ENCODE measurements around the gene CBX7.

DNA sequence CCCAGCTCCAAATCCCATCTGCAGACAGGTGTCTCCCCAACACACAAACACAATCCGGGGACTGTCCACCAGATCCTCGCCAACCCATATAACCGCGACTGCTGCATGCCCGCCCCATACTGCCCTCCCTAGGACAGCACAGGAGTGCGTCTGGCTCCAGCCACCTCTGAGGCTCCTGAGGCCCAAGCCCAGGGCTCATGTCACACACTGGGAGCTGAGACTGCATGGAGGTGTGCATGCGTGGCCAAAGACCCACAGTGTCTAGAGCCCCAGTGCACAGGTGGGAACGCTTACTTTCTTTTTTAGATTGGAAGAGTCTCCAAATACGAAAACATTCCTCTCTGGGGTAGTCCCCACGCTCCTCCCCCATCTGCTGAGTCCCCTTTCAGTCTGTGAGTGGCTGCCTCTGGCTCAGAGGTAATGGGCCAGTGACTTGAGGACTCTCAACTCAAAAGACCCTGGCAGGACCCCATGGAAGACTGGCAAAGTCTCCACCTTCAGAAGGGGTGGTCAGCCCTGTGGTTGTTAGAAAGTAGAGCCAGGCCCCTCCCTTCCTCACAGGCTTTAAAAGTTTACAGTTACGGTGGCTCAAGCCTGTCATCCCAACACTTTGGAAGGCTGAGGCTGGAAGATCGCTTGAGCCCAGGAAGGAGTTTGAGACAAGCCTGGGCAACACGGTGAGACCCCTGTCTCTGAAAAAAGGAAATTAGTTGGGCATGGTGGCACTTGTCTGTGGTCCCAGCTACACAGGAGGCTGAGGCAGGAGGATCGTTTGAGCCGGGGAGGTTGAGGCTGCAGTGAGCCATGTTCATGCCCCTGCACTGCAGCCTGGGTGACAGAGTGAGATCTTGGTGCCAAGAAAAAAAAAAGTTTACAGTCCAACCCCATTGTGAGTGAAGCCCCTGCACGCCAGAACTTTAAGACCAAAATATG, 2.3 kb downstream of the CBX7 start:
- TF ChIP-seq POLR2AphosphoS5 (IDR thresholded peaks at IDR 0.05; ENCODE audit: low read depth, low read length) (0 out of 2 replicates have a peak, but pooled peaks have one; percentile 30), TAF1 (IDR thresholded peaks at IDR 0.05; ENCODE audit: borderline replicate concordance, low read depth, low read length) (no peak), POLR2A (IDR thresholded peaks at IDR 0.05; ENCODE audit: low read depth, low read length) (no peak)
